ENCODE measurements around the gene TNK1. TPM values are rescaled to one million over a fixed set of nuclear protein-coding genes. Genes with fewer than 3 reads are reported as not detected.

The TNK1 gene
- total RNA-seq, 2 experiments from 2014 or later = 0.25 to 0.86 TPM

GRCh38 chr17:7423679-7424078, 42.8 kb downstream of the TNK1 start:
- Mint-ChIP-seq H3K36me3 (ENCODE audit: low read depth) (no peaks in the 10 kb centered on the region), H3K4me3 (no peak overlapping the region), H3K4me1 (no peaks in the 10 kb centered on the region), H3K27ac (no peak overlapping the region), H3K9me3 (no peaks in the 10 kb centered on the region), H3K27me3 (peaks cover 1% of the 10 kb centered on the region)
- CTCF ChIA-PET = interaction anchor here (1.4 to 1.8 kb wide), 2 partner anchors 8 to 13 kb away, joined by 4 to 5 read pairs; no protein-coding TSS in a partner anchor
- no peak for DNase-seq
- POLR2A ChIA-PET = interaction anchor here (1.4 kb wide), 1 partner anchor 31 kb away, joined by 3 read pairs; no protein-coding TSS in a partner anchor

GRCh38 chr17:7425316-7425715, 44.4 kb downstream of the TNK1 start, which contains the start of gene SPEM2:
Gene SPEM2, plus strand, starts transcription at chr17:7425616. Its CDS starts 73 bp downstream, at chr17:7425689.
- H3K9me3 Mint-ChIP-seq = no peaks in the 10 kb centered on the region
- POLR2A ChIA-PET = interaction anchor here (0.9 kb wide), 1 partner anchor 16 kb away, joined by 4 read pairs; no protein-coding TSS in a partner anchor
- no peak for DNase-seq
- H3K36me3 Mint-ChIP-seq (ENCODE audit: low read depth) = no peaks in the 10 kb centered on the region
- H3K4me1 Mint-ChIP-seq = no peaks in the 10 kb centered on the region
- no peak within 1 kb of the TSS for H3K4me3 Mint-ChIP-seq
- H3K27ac Mint-ChIP-seq = no peak within 1 kb of the TSS
- CTCF ChIA-PET = no interaction called here
- peaks cover 1% of the 10 kb centered on the region for H3K27me3 Mint-ChIP-seq

GRCh38 chr17:7425756-7426155, 44.9 kb downstream of the TNK1 start:
- no peaks in the 10 kb centered on the region for H3K9me3 Mint-ChIP-seq
- DNase-seq = no peak
- ChIA-PET POLR2A (interaction anchor here (0.9 kb wide), 1 partner anchor 16 kb away, joined by 4 read pairs; no protein-coding TSS in a partner anchor), CTCF (no interaction called here)
- H3K36me3 Mint-ChIP-seq (ENCODE audit: low read depth) = no peaks in the 10 kb centered on the region
- H3K27me3 Mint-ChIP-seq = peaks cover 1% of the 10 kb centered on the region
- H3K4me1 Mint-ChIP-seq = no peaks in the 10 kb centered on the region
- no peak overlapping the region for H3K4me3 Mint-ChIP-seq
- H3K27ac Mint-ChIP-seq = no peak overlapping the region

GRCh38 chr17:7426203-7426863, 45.4 kb downstream of the TNK1 start:
- H3K4me3 Mint-ChIP-seq = no peak overlapping the region
- POLR2A ChIA-PET = interaction anchor here (0.9 kb wide), 1 partner anchor 10 kb away, joined by 3 read pairs; no protein-coding TSS in a partner anchor
- H3K27me3 Mint-ChIP-seq = peaks cover 1% of the 10 kb centered on the region
- no peaks in the 10 kb centered on the region for H3K36me3 Mint-ChIP-seq (ENCODE audit: low read depth)
- CTCF ChIA-PET = no interaction called here
- no peaks in the 10 kb centered on the region for H3K9me3 Mint-ChIP-seq
- no peaks in the 10 kb centered on the region for H3K4me1 Mint-ChIP-seq
- DNase-seq = no peak
- no peak overlapping the region for H3K27ac Mint-ChIP-seq

GRCh38 chr17:7426896-7427489, 46.1 kb downstream of the TNK1 start:
- Mint-ChIP-seq H3K9me3 (no peaks in the 10 kb centered on the region), H3K4me3 (no peak overlapping the region), H3K36me3 (ENCODE audit: low read depth) (no peaks in the 10 kb centered on the region), H3K27me3 (peaks cover 1% of the 10 kb centered on the region), H3K4me1 (no peaks in the 10 kb centered on the region), H3K27ac (no peak overlapping the region)
- no peak for DNase-seq
- ChIA-PET POLR2A (interaction anchor here (0.9 kb wide), 1 partner anchor 9 kb away, joined by 3 read pairs; no protein-coding TSS in a partner anchor), CTCF (no interaction called here)

GRCh38 chr17:7427549-7427948, 46.7 kb downstream of the TNK1 start:
- no peaks in the 10 kb centered on the region for H3K36me3 Mint-ChIP-seq (ENCODE audit: low read depth)
- POLR2A ChIA-PET = interaction anchor here (0.9 kb wide), 1 partner anchor 8 kb away, joined by 3 read pairs; no protein-coding TSS in a partner anchor
- CTCF ChIA-PET = no interaction called here
- H3K4me1 Mint-ChIP-seq = no peaks in the 10 kb centered on the region
- peaks cover 2% of the 10 kb centered on the region for H3K27me3 Mint-ChIP-seq
- no peak overlapping the region for H3K4me3 Mint-ChIP-seq
- H3K27ac Mint-ChIP-seq = no peak overlapping the region
- H3K9me3 Mint-ChIP-seq = no peaks in the 10 kb centered on the region
- no peak for DNase-seq

GRCh38 chr17:7428557-7428956, 47.7 kb downstream of the TNK1 start, which contains the start of gene SPEM3:
Gene SPEM3, plus strand, starts transcription at chr17:7428857. Its CDS starts 46 bp downstream, at chr17:7428903.
- peaks cover 3% of the 10 kb centered on the region for H3K27me3 Mint-ChIP-seq
- no peak for DNase-seq
- no peaks in the 10 kb centered on the region for H3K36me3 Mint-ChIP-seq (ENCODE audit: low read depth)
- no peaks in the 10 kb centered on the region for H3K9me3 Mint-ChIP-seq
- H3K4me1 Mint-ChIP-seq = no peaks in the 10 kb centered on the region
- POLR2A ChIA-PET = no interaction called here
- CTCF ChIA-PET = no interaction called here
- no peak within 1 kb of the TSS for H3K27ac Mint-ChIP-seq
- H3K4me3 Mint-ChIP-seq = no peak within 1 kb of the TSS

GRCh38 chr17:7429722-7430121, 48.8 kb downstream of the TNK1 start:
- no peak for DNase-seq
- Mint-ChIP-seq H3K36me3 (ENCODE audit: low read depth) (no peaks in the 10 kb centered on the region), H3K27me3 (peaks cover 1% of the 10 kb centered on the region), H3K4me1 (no peaks in the 10 kb centered on the region), H3K9me3 (no peaks in the 10 kb centered on the region), H3K4me3 (no peak overlapping the region), H3K27ac (no peak overlapping the region)
- POLR2A ChIA-PET = interaction anchor here (1.2 kb wide), 1 partner anchor 54 kb away, joined by 4 read pairs; the partner anchor contains the start of gene POLR2A
- CTCF ChIA-PET = no interaction called here

- CTCF ChIA-PET = interaction anchor here (1.1 kb wide), 1 partner anchor 8 kb away, joined by 4 read pairs; no protein-coding TSS in a partner anchor
- Mint-ChIP-seq H3K4me3 (no peak overlapping the region), H3K4me1 (peaks cover 10% of the 10 kb centered on the region), H3K36me3 (ENCODE audit: low read depth) (peaks cover 4% of the 10 kb centered on the region), H3K27me3 (peaks cover 1% of the 10 kb centered on the region), H3K9me3 (no peaks in the 10 kb centered on the region), H3K27ac (no peak overlapping the region)
- DNase-seq = no peak
- POLR2A ChIA-PET = interaction anchor here (1.2 kb wide), 1 partner anchor 141 kb away, joined by 3 read pairs; no protein-coding TSS in a partner anchor
These were observed 50.3 kb downstream of the TNK1 start for GRCh38 chr17:7431231-7431630.

GRCh38 chr17:7432296-7432695, 51.4 kb downstream of the TNK1 start:
- POLR2A ChIA-PET = interaction anchor here (0.7 kb wide), 1 partner anchor 49 kb away, joined by 3 read pairs; no protein-coding TSS in a partner anchor
- no peak for DNase-seq

GRCh38 chr17:7435676-7436555, 55.0 kb downstream of the TNK1 start:
- Mint-ChIP-seq H3K4me1 (peaks cover 45% of the 10 kb centered on the region), H3K36me3 (ENCODE audit: low read depth) (peaks cover 20% of the 10 kb centered on the region), H3K27ac (peak overlapping the region; percentile 98), H3K27me3 (peaks cover 26% of the 10 kb centered on the region), H3K9me3 (no peaks in the 10 kb centered on the region), H3K4me3 (peak overlapping the region; percentile 90)
- POLR2A ChIA-PET = interaction anchor here (0.8 to 14.4 kb wide), 23 partner anchors 9 to 251 kb away, joined by 3 to 232 read pairs (median 8); partner anchors contain the start of genes ACAP1, CHRNB1, MPDU1 and NEURL4
- CTCF ChIA-PET = interaction anchor here (0.6 to 4.2 kb wide), 37 partner anchors 11 to 408 kb away, joined by 3 to 53 read pairs (median 6); partner anchors contain the start of genes ACADVL, ACAP1, CHRNB1 and DLG4
- peak; percentile 75 for DNase-seq

More at GRCh38 chr17:7432296-7432695, 51.4 kb downstream of the TNK1 start:
- CTCF ChIA-PET = interaction anchor here (0.8 to 1.1 kb wide), 2 partner anchors 9 to 12 kb away, joined by 3 to 4 read pairs; no protein-coding TSS in a partner anchor
- peaks cover 18% of the 10 kb centered on the region for H3K4me1 Mint-ChIP-seq
- peaks cover 1% of the 10 kb centered on the region for H3K27me3 Mint-ChIP-seq
- no peak overlapping the region for H3K4me3 Mint-ChIP-seq
- H3K9me3 Mint-ChIP-seq = no peaks in the 10 kb centered on the region
- H3K36me3 Mint-ChIP-seq (ENCODE audit: low read depth) = peaks cover 6% of the 10 kb centered on the region
- no peak overlapping the region for H3K27ac Mint-ChIP-seq
